Raji (cell line): ENCODE data around the gene CELF5.

Source experiments
- POLR2A ChIP-seq: IDR thresholded peaks from 2 replicates; pipeline ENCODE4 v1.6.1; 2011; ENCODE audit warnings: low read depth, low read length, control low read depth; ENCODE audit not compliant: insufficient read depth

Gene CELF5

DNA sequence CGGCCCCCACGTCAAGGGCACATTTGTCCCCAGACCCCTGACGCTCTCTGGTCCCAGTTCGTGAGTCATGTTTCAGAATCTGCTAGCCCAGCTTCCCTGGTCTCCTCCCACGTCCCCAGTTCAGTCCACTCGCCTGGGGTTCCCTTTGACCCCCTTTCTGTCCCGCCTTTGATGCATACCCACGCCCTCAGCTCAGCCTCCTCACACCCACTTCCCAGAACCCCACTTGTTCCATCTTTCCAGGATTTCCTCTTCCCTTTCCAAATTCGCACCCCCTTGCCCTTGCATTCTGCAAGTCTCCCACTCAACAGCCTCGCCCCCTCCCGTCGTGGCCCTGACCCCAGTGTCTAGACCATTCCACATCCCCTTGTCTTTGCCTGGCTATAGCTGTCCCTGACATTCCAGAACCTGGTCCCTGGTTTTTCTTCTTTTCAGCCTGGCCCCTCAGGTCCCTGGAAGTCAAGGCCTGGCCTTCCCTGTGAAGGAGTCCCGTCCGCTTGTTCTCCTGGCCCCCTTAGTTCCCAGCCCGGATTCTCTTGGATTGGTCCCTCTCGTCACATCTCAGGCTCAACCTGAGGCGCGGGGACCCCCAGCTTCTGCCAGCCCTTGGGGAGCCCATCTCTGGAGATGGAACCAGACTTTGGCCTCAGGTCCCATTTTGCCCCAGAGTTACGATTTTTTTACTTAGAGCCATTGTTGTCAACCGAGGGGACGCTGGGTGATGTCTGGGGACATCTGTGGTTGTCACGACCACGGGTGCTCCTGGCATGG lies 37.4 kb upstream of the CELF5 start:
- no peak for TF ChIP-seq POLR2A

DNA sequence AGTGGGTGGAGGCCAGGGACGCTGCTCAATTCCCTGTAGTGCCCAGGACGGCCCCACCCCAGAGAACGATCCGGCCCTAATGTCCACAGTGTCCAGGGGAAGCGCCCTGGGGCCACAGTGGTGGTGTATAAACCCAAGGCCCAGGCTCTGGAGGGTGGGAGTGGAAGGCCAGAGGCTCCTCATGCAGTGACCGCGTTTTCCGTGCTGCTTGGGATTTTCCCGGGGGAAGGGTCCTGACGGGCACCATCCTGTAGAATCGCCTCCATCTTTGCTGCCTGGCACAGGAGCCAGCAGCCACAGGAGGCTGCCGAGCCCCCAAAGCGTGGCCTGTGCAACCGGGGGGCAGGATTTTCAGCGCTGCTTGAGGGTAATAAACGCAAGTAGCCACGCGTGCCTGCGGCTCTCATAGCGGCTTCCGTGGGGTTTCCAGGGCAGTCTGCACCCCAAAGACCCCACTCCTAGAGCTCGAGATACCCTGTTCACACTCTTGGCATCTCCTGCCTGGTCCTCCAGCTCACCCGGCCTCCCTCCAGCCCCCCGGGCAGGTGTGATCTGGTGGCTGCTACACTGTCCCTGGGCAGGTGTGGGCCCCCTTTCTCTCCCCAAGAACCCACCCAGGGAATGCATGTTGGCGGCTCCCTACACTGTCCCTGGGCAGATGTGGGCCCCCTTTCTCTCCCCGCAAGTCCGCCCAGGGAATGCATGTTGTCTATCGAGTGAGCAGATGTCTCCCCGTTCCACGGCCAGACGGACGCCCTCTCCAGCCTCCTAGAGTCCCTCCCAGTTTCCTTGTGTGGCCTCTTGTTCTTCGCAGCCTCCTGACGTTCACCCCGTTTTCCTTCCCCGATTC lies 36.6 kb upstream of the CELF5 start:
- TF ChIP-seq POLR2A: no peak

DNA sequence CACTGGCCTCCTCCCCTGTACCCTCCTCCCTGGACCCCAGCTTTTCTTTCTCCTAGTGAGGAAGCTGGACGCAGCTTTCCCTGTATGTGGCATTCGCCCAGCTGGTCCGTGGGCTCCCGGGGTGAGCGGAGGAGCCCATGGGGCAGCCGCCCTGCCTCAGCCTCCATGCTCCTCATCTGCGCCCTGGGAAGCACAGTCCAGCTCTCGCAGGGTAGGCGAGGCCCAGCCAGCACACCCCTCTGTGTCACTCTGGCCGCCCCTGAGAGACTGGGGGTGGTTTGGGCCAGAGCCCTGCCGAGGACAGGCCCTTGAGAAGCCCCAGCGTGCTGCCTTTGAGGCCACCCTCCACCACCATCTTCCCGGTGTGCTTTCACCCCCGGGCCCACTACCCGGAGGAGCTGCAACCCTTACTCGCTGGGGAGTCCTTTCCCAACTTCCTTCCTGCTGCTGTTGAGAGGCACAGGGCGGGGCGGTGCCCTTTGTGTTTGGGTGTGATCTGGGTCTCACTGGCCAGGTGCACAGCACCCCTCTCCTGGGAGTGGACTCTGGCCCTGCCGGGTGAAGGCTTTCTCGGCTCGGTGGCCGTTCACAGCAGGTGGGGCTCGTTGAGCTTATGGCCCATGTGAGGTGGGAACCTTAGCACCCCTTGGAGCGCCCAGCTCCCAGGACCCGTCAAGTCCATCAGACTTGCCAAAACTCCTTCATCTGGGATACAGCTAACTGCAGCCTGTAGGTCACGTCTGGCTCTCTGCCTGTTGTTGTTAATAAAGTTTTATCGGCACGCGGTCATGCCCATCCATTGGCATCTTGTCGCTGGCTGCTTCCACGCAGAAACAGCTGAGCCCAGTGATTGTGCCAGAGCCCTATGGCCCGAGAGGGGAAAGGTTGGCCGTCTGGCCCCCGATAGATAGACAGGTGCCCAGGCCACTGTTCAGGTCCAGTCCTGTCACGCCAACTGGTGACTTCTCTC lies 35.5 kb upstream of the CELF5 start:
- TF ChIP-seq POLR2A: no peak

DNA sequence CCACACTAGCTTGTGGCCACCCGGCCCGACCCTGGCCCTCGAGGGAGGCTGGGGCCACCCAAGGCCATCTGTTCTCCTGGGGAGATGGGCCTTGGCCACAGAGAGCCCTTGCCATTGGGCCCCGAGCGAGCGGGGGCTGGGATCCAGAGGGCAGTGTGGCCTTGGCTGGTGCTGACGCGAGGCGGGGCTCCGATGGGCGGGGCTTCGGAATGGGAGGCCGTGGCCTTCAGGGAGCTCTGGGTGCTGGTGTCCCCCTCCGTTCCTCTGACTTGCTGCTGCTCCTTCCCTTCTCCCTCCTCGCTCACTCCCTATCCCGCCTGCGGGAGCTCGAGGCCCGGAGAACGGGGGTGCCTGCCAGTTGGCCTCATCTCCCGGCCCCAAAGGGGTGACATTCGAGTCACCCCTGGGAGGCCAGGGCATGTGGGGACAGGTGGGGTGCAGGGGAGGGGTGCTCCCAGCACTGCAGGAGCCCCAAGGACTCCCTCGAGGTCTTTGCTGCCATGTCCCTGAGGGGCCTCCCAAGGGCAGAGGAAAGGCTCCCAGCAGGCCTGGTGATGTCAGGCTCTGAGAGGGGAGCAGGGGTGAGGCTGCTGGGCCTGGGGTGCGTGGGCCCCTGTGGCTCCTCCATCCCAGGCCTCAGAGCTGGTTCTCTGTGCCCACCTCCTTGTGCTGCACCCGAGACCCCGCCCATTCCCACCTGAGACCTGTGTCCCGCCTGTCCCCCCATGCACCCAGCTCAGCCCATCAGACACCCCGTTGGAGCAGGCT lies 34.6 kb upstream of the CELF5 start:
- no peak for TF ChIP-seq POLR2A

DNA sequence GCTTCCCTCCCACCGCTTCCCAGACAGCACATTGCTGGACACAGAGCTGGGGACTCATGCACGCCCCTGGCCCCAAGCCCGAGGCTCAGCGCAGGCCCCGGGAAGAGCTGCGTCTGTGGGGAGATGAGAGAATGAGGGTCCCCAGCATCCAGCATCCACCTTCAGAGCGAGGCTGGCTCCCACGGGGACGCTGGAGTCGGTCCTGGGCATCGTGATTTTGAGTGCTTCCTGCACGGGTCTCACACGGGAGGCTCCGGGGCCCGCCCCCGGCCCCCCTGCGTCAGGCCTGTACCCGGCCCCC lies 34.0 kb upstream of the CELF5 start:
- no peak for TF ChIP-seq POLR2A

DNA sequence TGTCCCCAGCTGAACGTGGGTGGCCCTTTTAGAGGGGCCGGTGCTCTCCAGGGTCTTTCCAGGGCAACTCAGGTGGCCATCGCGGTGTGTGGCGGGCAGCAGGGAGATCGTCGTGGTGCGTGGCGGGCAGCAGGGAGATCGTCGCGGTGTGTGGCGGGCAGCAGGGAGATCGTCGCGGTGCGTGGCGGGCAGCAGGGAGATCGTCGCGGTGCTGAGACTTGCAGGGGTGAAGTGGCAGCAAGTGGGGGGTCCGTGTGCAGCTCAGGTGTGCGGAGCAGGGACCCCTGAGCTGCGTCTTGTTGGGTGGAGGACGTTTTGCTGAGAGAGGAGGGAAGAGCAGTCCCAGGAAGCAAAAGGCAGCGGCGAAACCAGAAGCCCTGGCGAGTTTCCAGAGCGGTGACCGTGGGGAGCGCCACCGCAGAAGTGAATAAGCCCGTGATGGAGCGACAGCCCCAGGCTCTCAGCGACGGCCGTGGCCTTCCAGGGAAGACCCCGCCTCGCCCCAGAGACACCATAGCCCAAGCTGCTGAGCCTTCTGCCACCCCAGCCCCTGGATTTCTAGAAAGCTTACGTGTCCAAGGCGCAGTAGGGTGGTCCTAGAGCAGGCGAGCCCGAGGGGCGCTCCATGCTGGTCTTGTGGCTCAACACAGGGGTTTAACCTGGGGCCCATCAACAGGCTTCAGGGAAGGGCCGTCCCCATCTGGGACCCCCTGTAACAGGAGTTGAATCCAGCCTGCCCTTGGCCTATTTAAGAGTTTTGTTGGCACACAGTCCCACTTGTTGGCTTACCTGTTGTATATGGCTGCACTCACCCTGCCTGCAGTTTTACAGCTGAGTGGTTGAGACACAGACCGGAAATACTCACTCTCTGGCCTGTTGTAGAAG lies 33.3 kb upstream of the CELF5 start:
- TF ChIP-seq POLR2A: no peak

DNA sequence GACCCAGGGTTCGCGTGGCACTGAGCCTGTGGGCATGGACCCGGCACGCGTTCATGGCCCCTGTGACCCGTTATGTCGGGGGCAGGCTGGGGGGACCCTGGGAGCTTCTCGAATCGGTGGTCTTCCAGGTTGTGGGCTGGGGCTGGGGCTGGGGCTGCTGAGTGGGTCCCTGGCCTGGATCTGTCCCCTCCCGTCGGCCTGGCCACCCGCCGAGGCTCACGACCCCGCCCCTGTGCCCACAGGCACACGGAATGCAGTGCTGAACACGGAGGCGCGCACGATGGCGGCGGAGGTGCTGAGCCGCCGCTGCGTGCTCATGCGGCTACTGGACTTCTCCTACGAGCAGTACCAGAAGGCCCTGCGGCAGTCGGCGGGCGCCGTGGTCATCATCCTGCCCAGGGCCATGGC lies 32.2 kb upstream of the CELF5 start:
- no peak for TF ChIP-seq POLR2A

DNA sequence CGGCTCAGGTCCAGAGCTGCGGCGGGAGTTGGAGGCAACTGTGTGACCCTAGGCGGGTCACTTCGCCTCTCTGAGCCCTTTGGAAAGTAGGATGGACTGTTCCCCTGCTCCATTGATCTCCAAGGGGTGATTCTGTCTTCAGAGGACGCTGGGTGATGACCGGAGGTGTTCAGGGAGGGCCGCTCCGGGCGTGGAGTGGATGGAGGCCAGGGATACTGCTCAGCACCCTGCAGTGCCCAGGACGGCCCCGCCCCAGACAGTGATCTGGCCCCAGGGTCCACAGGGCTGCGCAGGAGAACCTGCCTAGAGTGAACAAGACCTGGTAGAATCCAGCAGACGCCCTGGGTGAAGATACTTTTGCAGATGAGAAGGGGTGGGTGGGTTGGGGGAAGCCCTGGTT lies 31.8 kb upstream of the CELF5 start:
- no peak for TF ChIP-seq POLR2A

DNA sequence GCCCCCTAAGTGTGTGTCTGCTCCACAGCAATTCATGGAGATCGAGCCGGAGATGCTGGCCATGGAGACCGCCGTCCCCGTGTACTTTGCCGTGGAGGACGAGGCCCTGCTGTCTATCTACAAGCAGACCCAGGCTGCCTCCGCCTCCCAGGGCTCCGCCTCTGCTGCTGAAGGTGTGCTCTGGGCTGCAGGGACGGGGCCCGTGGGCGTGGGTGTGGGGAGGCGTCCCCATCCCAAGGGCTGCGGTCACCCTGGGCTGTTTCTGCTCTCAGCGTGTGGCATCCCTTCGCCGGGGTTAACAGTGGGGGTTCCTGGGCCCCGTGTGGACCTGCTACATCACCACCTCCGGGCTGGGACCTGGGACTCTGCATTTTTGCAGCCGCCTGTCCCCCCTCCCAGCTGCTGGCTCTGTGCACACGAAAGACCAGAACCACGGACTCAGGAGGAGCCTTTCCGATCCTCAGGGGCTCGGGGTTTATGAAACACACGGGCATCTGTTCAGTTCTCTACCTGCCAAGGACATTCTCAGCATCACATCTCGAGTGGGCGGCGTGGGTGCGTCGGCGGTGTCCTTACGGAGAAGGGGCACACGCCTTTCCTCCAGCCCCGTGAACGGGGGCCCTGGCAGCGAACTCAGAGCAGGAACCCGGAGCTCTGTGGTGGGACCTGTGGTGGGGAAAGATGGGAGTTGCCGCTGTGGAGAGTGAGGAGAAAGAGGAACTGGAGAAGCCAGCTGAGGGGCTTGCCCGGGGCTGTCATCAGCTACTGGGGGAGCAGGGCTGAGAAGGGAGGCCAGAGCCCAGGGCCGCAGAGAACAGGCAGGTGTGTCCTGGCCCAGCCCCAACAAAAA lies 31.0 kb upstream of the CELF5 start:
- no peak for TF ChIP-seq POLR2A

DNA sequence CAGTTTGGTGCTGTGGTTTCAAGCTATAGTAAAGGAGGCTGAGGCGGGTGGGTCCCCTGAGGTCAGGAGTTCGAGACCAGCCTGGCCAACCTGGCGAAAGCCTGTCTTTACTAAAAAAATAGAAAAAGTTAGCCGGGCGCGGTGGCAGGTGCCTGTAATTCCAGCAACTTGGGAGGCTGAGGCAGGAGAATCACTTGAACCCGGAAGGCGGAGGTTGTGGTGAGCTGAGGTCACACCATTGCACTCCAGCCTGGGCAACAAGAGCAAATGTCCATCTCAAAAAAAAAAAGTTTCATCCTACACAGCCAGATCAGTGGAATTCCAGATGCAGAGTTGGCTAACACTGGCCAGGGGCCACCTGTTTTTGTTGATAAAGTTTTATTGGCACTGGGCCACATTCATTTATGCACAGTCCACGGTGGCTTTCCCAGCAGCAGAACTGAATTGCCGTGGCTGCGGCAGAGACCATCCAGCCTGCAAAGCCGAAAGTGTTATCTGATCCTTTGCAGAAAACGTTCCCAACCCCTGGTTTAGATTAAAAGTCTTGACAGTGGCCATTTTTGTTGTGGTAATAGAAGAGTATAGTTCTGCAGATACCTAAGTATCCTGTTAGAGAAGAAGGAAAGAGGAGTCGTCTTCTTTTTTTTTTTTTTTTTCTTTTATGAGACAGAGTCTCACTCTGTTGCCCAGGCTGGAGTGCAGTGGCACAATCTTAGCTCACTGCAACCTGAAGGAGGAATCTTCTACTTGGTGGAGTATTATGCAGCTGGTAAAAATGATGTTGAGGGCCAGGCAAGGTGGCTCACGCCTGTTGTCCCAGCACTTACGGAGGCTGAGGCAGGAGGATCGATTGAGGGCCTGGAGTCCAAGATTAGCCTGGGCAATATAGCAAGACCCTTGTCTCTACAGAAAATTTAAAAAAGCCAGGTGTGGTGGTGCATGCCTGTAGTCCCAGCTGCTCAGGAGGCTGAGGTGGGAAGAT lies 30.1 kb upstream of the CELF5 start:
- no peak for TF ChIP-seq POLR2A

DNA sequence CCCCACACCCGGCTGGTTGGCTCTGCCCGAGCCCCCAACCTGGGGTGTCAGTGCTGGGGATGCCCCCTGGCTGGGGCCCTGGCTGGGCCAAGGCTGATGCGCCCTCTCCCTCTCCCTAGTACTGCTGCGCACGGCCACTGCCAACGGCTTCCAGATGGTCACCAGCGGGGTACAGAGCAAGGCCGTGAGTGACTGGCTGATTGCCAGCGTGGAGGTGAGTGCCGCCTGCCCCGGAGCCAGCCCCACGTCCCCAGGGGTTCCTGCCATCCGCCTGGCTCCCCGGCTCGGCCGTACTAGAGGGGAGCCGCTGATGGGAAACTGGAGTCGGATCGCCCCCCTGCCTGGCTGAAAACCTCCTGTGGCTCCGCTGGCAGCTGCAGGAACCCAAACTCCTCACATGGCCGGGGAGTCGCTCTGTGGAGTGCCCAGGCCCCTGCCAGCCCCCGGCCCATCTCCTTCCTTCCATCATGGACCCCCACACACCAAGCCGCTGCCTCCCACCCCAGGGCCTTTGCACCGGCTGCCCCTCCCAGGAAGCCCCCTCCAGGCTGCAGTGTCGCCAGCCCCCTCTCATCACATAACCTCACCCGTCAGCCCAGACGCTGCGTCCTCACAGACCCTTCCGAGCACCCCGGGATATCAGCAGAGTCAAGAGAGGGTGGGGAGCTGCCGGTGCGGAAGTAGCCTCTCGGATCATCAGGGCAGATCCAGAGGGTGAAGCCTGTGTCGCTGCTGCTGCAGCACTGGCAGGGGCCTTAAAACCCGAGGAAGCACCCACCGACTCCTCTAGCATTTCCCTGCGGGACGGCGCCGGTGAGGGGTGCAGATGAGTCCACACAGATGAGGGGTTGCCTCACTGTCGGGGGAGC lies 28.2 kb upstream of the CELF5 start:
- TF ChIP-seq POLR2A: no peak
